ENCODE measurements around the gene NODAL.

The NODAL gene

GRCh38 chr10:70435241-70436085 lies 6.0 kb downstream of the NODAL start:
- Histone ChIP-seq H3K27me3 (ENCODE audit: insufficient read depth, low read length) (peaks cover 14% of the 10 kb centered on the region), H3K36me3 (ENCODE audit: insufficient read depth, low read length) (peaks cover 3% of the 10 kb centered on the region), H3K4me1 (ENCODE audit: insufficient read depth, low read length) (no peaks in the 10 kb centered on the region), H3K9me3 (ENCODE audit: low read length) (no peaks in the 10 kb centered on the region), H2AFZ (ENCODE audit: low read depth, low read length) (no peak overlapping the region), H3K4me3 (ENCODE audit: low read length) (no peak overlapping the region)

- H3K36me3 ChIP-seq (ENCODE audit: insufficient read depth, low read length), result peaks cover 3% of the 10 kb centered on the region
- H3K4me1 ChIP-seq (ENCODE audit: insufficient read depth, low read length), result no peaks in the 10 kb centered on the region
- H3K9me3 ChIP-seq (ENCODE audit: low read length), result no peaks in the 10 kb centered on the region
- no peak overlapping the region for H3K4me3 ChIP-seq (ENCODE audit: low read length)
- H2AFZ ChIP-seq (ENCODE audit: low read depth, low read length), result no peak overlapping the region
- H3K27me3 ChIP-seq (ENCODE audit: insufficient read depth, low read length), result no peaks in the 10 kb centered on the region
These were observed 7.8 kb downstream of the NODAL start for GRCh38 chr10:70433581-70434280.

DNA sequence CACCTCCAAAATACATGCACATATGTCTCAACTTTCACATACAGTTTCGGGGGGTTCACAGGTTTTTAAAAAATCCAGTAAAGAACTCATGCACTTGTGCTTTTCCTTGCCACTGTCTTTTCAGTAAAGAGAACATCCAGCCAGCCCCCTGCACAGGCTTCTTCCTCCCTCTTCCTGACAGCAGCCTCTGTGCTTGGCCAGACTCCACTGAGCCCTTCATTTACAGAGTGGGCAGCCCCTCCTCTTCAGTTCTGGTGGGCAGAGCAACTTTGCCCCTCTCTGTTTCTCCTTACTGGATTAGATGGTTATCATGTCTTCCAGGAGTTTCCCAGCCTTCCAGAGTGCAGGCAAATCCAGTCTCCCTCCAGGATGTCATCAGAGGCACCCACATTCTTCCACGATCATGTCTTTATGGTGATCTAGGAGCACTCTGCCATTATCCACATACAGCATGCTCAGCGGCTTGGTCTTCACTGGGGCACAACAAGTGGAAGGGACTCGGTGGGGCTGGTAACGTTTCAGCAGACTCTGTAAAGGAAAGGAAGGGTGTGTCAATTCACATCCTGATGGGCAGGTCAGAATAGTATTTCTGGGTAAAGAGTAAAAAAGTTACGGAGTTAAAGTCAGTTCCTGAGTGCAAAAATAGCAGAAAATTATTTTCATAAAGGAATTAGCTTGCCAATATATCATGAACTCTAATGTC lies 8.8 kb downstream of the NODAL start:
- Histone ChIP-seq H3K4me3 (ENCODE audit: low read length) (no peak overlapping the region), H3K9me3 (ENCODE audit: low read length) (no peaks in the 10 kb centered on the region)

GRCh38 chr10:70432101-70432500 lies 9.4 kb downstream of the NODAL start:
- Histone ChIP-seq H3K27me3 (ENCODE audit: insufficient read depth, low read length) (no peaks in the 10 kb centered on the region), H2AFZ (ENCODE audit: low read depth, low read length) (no peak overlapping the region), H3K4me1 (ENCODE audit: insufficient read depth, low read length) (no peaks in the 10 kb centered on the region), H3K4me3 (ENCODE audit: low read length) (no peak overlapping the region), H3K9me3 (ENCODE audit: low read length) (no peaks in the 10 kb centered on the region), H3K36me3 (ENCODE audit: insufficient read depth, low read length) (peaks cover 14% of the 10 kb centered on the region)

More for the DNA sequence above, 8.8 kb downstream of the NODAL start:
- H2AFZ ChIP-seq (ENCODE audit: low read depth, low read length), result no peak overlapping the region
- H3K27me3 ChIP-seq (ENCODE audit: insufficient read depth, low read length), result no peaks in the 10 kb centered on the region
- no peaks in the 10 kb centered on the region for H3K4me1 ChIP-seq (ENCODE audit: insufficient read depth, low read length)
- H3K36me3 ChIP-seq (ENCODE audit: insufficient read depth, low read length), result peaks cover 8% of the 10 kb centered on the region

DNA sequence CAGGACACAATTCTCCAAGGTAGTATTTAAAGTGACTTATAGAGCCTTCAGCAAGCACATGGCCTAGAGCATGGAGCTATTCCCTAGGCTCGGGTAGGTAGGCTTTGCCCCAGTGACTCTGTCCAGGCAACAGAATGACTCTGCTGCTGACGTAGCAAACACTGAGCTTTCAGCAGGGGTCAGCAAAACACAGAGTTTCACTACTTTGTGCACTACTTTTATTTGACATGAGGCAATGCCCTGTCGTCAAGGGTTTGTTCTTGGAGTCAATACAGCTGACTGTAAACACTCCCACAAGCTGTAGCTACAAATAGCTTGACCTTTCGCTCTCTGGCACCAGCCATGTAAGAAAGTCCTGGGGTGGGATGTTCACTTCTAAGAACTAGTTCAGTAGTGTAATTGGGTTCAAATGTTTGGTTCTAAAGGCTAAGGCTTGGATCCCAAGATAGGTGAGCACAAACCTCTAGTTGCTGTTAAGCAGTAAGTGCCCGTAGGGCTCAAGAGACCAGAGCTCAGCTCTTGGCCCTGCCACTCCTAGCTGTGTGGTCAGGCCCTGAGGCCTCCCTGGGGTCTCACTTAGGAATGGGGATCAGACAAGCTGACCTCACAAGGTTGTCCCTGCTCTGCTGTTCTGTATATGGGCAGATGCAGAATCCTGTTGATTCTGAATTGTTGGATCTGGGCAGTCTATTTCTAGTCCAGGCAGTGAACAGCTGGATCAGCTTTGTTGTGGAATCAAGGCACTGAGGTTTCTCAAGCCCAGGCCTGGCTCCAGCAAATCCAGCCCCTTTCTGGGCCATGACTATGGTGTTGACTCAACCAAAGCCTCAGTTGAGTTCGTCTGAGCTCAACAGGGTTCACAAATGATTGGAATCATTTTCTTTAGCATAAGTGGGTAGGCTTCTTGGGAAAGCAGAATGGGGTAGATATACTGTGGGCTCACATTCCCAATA lies 10.7 kb downstream of the NODAL start:
- Histone ChIP-seq H2AFZ (ENCODE audit: low read depth, low read length) (no peak overlapping the region), H3K4me1 (ENCODE audit: insufficient read depth, low read length) (no peaks in the 10 kb centered on the region), H3K27me3 (ENCODE audit: insufficient read depth, low read length) (no peaks in the 10 kb centered on the region), H3K36me3 (ENCODE audit: insufficient read depth, low read length) (peaks cover 26% of the 10 kb centered on the region), H3K4me3 (ENCODE audit: low read length) (no peak overlapping the region), H3K9me3 (ENCODE audit: low read length) (no peaks in the 10 kb centered on the region)

DNA sequence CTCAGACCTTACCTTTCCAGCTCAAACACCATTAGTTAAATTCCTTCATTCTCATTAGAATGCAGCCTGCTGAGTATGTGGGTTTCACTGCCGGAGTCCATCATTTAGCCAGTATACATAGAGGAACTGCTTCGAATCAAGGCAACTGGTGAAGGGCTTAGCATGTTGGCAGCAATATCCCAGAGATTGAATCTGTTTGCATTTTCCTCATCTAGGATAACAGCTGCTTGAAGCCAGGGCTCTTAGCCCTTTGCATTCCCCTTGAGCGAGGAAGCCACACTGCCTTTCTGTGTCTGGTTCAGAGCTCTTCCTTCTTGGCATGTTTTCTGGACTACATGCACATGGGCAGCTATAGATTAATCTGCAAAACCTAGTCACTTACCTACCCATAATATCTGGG lies 14.7 kb downstream of the NODAL start:
- H2AFZ ChIP-seq (ENCODE audit: low read depth, low read length), result no peak overlapping the region
- H3K4me1 ChIP-seq (ENCODE audit: insufficient read depth, low read length), result peaks cover 22% of the 10 kb centered on the region
- H3K36me3 ChIP-seq (ENCODE audit: insufficient read depth, low read length), result peaks cover 57% of the 10 kb centered on the region
- H3K9me3 ChIP-seq (ENCODE audit: low read length), result no peaks in the 10 kb centered on the region
- H3K27me3 ChIP-seq (ENCODE audit: insufficient read depth, low read length), result no peaks in the 10 kb centered on the region
- H3K4me3 ChIP-seq (ENCODE audit: low read length), result no peak overlapping the region

GRCh38 chr10:70425096-70425495 lies 16.4 kb downstream of the NODAL start:
- peaks cover 69% of the 10 kb centered on the region for H3K36me3 ChIP-seq (ENCODE audit: insufficient read depth, low read length)
- H3K4me1 ChIP-seq (ENCODE audit: insufficient read depth, low read length), result peaks cover 22% of the 10 kb centered on the region
- H3K27me3 ChIP-seq (ENCODE audit: insufficient read depth, low read length), result no peaks in the 10 kb centered on the region
- no peaks in the 10 kb centered on the region for H3K9me3 ChIP-seq (ENCODE audit: low read length)
- no peak overlapping the region for H2AFZ ChIP-seq (ENCODE audit: low read depth, low read length)
- H3K4me3 ChIP-seq (ENCODE audit: low read length), result no peak overlapping the region

GRCh38 chr10:70424320-70424719 lies 17.2 kb downstream of the NODAL start:
- Histone ChIP-seq H3K9me3 (ENCODE audit: low read length) (no peaks in the 10 kb centered on the region), H3K4me3 (ENCODE audit: low read length) (no peak overlapping the region), H3K27me3 (ENCODE audit: insufficient read depth, low read length) (no peaks in the 10 kb centered on the region), H2AFZ (ENCODE audit: low read depth, low read length) (no peak overlapping the region), H3K36me3 (ENCODE audit: insufficient read depth, low read length) (peaks cover 77% of the 10 kb centered on the region), H3K4me1 (ENCODE audit: insufficient read depth, low read length) (peaks cover 22% of the 10 kb centered on the region)

- Histone ChIP-seq H3K4me3 (ENCODE audit: low read length) (no peak overlapping the region), H3K4me1 (ENCODE audit: insufficient read depth, low read length) (peaks cover 7% of the 10 kb centered on the region), H2AFZ (ENCODE audit: low read depth, low read length) (no peak overlapping the region), H3K9me3 (ENCODE audit: low read length) (no peaks in the 10 kb centered on the region), H3K27me3 (ENCODE audit: insufficient read depth, low read length) (no peaks in the 10 kb centered on the region), H3K36me3 (ENCODE audit: insufficient read depth, low read length) (peaks cover 38% of the 10 kb centered on the region)
These were observed 22.8 kb downstream of the NODAL start for GRCh38 chr10:70418713-70419112.

- peaks cover 37% of the 10 kb centered on the region for H3K36me3 ChIP-seq (ENCODE audit: insufficient read depth, low read length)
- H3K4me1 ChIP-seq (ENCODE audit: insufficient read depth, low read length), result peaks cover 3% of the 10 kb centered on the region
- no peaks in the 10 kb centered on the region for H3K9me3 ChIP-seq (ENCODE audit: low read length)
- no peak overlapping the region for H2AFZ ChIP-seq (ENCODE audit: low read depth, low read length)
- no peak overlapping the region for H3K4me3 ChIP-seq (ENCODE audit: low read length)
- no peaks in the 10 kb centered on the region for H3K27me3 ChIP-seq (ENCODE audit: insufficient read depth, low read length)
These were observed 23.3 kb downstream of the NODAL start for GRCh38 chr10:70418229-70418628.

GRCh38 chr10:70417568-70417967 lies 23.9 kb downstream of the NODAL start:
- Histone ChIP-seq H3K4me3 (ENCODE audit: low read length) (no peak overlapping the region), H3K9me3 (ENCODE audit: low read length) (peaks cover 2% of the 10 kb centered on the region), H2AFZ (ENCODE audit: low read depth, low read length) (no peak overlapping the region), H3K36me3 (ENCODE audit: insufficient read depth, low read length) (peaks cover 36% of the 10 kb centered on the region), H3K4me1 (ENCODE audit: insufficient read depth, low read length) (no peaks in the 10 kb centered on the region), H3K27me3 (ENCODE audit: insufficient read depth, low read length) (no peaks in the 10 kb centered on the region)

GRCh38 chr10:70412356-70412755 lies 29.1 kb downstream of the NODAL start:
- H3K36me3 ChIP-seq (ENCODE audit: insufficient read depth, low read length), result peaks cover 25% of the 10 kb centered on the region
- no peak overlapping the region for H3K4me3 ChIP-seq (ENCODE audit: low read length)
- H3K27me3 ChIP-seq (ENCODE audit: insufficient read depth, low read length), result no peaks in the 10 kb centered on the region
- H2AFZ ChIP-seq (ENCODE audit: low read depth, low read length), result no peak overlapping the region
- peaks cover 3% of the 10 kb centered on the region for H3K4me1 ChIP-seq (ENCODE audit: insufficient read depth, low read length)
- H3K9me3 ChIP-seq (ENCODE audit: low read length), result peaks cover 2% of the 10 kb centered on the region

All from neuron (in vitro differentiated cells).